Articular chondrocyte of knee joint (primary cell): ENCODE data around the gene HIF1A. TPM values are rescaled to one million over a fixed set of nuclear protein-coding genes. Genes with fewer than 3 reads are reported as not detected.

ENCODE experiments used
- total RNA-seq: library from RNA; depleted of rRNA; stranded (reverse); fragments of >200 nt; gene quantifications from 2 replicates; pipeline ENCODE4 v1.2.3, GENCODE V29; 2012

The HIF1A gene
- total RNA-seq, result 556 and 817 TPM in 2 replicates

GRCh38 chr14:61694830-61695694 lies at the start of gene HIF1A:
Gene HIF1A, plus strand, starts transcription at chr14:61695513. Its CDS starts 292 bp downstream, at chr14:61695805.

GRCh38 chr14:61761959-61762786 lies 66.9 kb downstream of the HIF1A start, which contains the start of gene SNAPC1:
Gene SNAPC1, plus strand, starts transcription at chr14:61762420. Its CDS starts 41 bp downstream, at chr14:61762461.

Other genes with a start within 250 kb of the HIF1A start
- gene SNAPC1, start 66.9 kb downstream of the HIF1A start, total RNA-seq, result 56.6 and 88.1 TPM in 2 replicates
- 0.32 and 0.52 TPM in 2 replicates for gene SYT16, start 117.2 kb downstream of the HIF1A start, total RNA-seq